ENCODE measurements around the gene SHH. TPM values are rescaled to one million over a fixed set of nuclear protein-coding genes. Genes with fewer than 3 reads are reported as not detected.

The SHH gene
- total and polyA plus RNA-seq, 9 donors: 0.33 to 0.48 TPM; not detected in 7

DNA sequence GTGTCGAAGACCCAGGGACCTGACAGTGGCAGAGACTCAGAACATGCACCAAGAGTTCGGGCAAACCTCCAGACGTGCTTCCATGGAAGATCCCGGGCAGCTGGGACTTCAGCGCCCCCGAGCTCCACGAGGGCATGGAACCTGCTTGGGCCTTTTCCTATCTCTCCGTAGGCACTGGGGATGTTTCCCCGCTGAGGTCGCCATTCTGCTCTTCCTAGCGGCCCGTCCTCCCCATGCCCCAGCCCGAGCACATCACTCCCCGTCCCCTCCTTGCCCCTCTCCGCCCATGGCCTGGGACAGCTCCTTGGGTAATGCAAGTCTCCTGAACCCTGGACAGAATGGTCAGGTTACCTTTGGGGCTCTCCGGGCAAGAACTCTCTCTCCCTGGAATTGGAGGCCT lies 32.3 kb upstream of the SHH start:
- Histone ChIP-seq H3K9me3 (no peaks in the 10 kb centered on the region), H3K36me3 (no peaks in the 10 kb centered on the region), H3K4me3 (no peak overlapping the region), H3K27ac (no peak overlapping the region), H3K27me3 (no peaks in the 10 kb centered on the region), H3K4me1 (ENCODE audit: insufficient read depth) (no peaks in the 10 kb centered on the region)
- 86 to 91% (median 87%) methylated on average over 16 of the region's 16 CpGs for WGBS, 3 donors
- no peak for TF ChIP-seq POLR2A (IDR thresholded peaks at IDR 0.05)
- TF ChIP-seq, protein P1, sequence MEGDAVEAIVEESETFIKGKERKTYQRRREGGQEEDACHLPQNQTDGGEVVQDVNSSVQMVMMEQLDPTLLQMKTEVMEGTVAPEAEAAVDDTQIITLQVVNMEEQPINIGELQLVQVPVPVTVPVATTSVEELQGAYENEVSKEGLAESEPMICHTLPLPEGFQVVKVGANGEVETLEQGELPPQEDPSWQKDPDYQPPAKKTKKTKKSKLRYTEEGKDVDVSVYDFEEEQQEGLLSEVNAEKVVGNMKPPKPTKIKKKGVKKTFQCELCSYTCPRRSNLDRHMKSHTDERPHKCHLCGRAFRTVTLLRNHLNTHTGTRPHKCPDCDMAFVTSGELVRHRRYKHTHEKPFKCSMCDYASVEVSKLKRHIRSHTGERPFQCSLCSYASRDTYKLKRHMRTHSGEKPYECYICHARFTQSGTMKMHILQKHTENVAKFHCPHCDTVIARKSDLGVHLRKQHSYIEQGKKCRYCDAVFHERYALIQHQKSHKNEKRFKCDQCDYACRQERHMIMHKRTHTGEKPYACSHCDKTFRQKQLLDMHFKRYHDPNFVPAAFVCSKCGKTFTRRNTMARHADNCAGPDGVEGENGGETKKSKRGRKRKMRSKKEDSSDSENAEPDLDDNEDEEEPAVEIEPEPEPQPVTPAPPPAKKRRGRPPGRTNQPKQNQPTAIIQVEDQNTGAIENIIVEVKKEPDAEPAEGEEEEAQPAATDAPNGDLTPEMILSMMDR (IDR thresholded peaks at IDR 0.05): no peak
- TF ChIP-seq EP300 (IDR thresholded peaks at IDR 0.05): no peak
- peak in 1 of 5 donors; percentile 8 for DNase-seq
- intact Hi-C loops (cut with DNase I): no loop called here

DNA sequence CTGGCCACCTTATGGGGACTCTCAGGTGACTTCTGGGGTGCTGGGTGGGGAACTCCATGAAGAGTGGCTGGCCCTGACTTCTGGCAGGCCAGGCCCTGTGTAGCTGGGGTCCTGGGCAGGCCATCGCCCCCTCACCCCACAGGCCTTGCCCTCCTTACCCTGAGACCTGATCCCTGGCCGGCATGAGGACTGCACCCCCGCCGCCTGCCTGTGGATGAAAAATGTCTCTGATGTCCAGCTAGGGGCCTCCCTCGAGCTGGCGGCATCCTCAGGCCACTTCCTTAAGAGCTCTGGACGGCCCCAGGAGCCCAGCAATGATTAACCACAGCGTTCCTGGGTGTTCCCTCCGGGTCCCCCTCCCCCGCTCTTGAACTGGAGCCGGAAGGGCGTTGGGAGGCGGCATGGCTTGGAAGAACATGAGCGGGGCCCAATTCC lies 31.8 kb upstream of the SHH start:
- Histone ChIP-seq H3K27me3 (no peaks in the 10 kb centered on the region), H3K36me3 (no peaks in the 10 kb centered on the region), H3K9me3 (no peaks in the 10 kb centered on the region), H3K4me3 (no peak overlapping the region), H3K4me1 (ENCODE audit: insufficient read depth) (no peaks in the 10 kb centered on the region), H3K27ac (no peak overlapping the region)
- TF ChIP-seq POLR2A (IDR thresholded peaks at IDR 0.05): no peak
- TF ChIP-seq, protein P1 (IDR thresholded peaks at IDR 0.05): no peak
- TF ChIP-seq EP300 (IDR thresholded peaks at IDR 0.05): no peak
- DNase-seq: no peak
- intact Hi-C loops (cut with DNase I): no loop called here
- 31 to 39% (median 31%) methylated on average over 14 of the region's 14 CpGs for WGBS, 3 donors

DNA sequence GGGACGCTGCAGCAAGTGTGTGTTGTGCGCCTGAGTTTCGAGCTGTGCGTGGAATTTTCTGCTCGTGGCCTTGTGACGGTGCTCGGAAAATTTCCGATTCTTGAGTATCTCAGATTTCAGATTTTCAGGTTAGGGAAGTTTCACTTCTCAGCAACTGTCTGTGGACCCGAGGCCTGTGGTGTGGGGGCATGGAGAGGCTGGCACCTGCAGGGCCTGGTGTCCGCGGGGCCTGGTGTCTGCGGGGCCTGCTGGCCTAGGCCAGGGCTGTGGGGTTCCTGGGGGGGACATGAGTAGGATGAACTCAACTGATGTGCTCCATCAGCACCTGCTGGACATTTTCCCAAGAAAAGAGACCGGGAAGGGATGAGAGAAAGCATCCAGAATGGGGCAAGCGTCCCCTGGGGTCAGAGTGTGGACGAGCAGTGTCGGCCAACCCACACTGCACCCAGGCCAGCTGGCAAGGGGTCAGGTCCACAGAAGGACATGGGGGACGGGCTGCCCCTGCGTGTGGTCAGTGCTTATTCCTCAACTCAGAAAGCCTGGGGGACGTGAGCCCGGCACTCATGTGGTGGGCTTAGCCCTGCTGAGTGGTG lies 31.3 kb upstream of the SHH start:
- Histone ChIP-seq H3K4me3 (no peak overlapping the region), H3K9me3 (no peaks in the 10 kb centered on the region), H3K4me1 (ENCODE audit: insufficient read depth) (no peaks in the 10 kb centered on the region), H3K27me3 (no peaks in the 10 kb centered on the region), H3K27ac (no peak overlapping the region), H3K36me3 (no peaks in the 10 kb centered on the region)
- peak in 1 of 5 donors; percentile 13 for DNase-seq
- TF ChIP-seq, protein P1 (IDR thresholded peaks at IDR 0.05): no peak
- no peak for TF ChIP-seq POLR2A (IDR thresholded peaks at IDR 0.05)
- TF ChIP-seq EP300 (IDR thresholded peaks at IDR 0.05): no peak
- WGBS, 3 donors: 86 to 90% (median 88%) methylated on average over 18 to 20 of the region's 20 CpGs
- intact Hi-C loops (cut with DNase I): no loop called here

DNA sequence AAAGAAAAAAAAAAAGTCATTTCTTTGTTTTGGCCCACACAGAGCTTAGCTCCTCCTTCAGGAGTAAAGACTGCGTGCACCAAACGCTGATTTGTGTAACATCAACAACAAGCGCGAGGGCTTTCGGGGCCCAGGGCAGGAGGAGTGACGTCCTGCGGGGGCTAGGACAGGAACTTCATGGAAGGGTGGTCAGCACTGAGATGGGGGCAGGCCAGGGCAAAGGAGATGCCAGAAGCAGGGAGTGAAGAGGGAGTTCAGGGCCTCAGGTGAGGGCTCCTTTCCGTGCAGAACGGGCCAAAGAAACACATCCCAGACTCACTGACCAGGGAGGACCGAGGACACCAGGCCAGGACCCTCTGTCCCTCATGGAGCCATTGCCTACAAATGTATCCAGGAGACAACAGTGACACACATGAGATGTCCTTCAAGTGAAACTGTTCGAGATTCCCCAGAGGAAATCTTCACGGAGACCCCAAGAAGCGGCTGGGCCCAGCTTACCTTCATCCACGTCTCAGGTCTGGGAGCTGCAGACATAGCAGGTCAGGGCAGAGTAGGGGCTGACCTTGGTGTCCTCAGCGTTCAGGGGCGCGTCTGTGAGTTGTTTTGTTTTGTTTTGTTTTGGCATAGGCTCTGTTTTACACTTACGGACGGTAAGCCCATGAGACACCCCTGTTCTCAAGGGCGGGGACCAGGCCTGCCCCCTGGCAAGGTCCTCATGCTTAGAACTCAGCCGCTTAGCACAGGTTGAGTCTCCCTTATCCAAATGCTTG lies 30.4 kb upstream of the SHH start:
- TF ChIP-seq EP300 (IDR thresholded peaks at IDR 0.05): no peak
- 70 to 80% (median 71%) methylated on average over 21 of the region's 21 CpGs for WGBS, 3 donors
- Histone ChIP-seq H3K27ac (no peak overlapping the region), H3K27me3 (no peaks in the 10 kb centered on the region), H3K36me3 (no peaks in the 10 kb centered on the region), H3K9me3 (no peaks in the 10 kb centered on the region), H3K4me1 (ENCODE audit: insufficient read depth) (no peaks in the 10 kb centered on the region), H3K4me3 (no peak overlapping the region)
- DNase-seq: peak in 1 of 5 donors; percentile 14
- intact Hi-C loops (cut with DNase I): no loop called here

- Histone ChIP-seq H3K4me3 (no peak overlapping the region), H3K4me1 (ENCODE audit: insufficient read depth) (no peaks in the 10 kb centered on the region), H3K27me3 (no peaks in the 10 kb centered on the region), H3K36me3 (no peaks in the 10 kb centered on the region), H3K9me3 (no peaks in the 10 kb centered on the region), H3K27ac (no peak overlapping the region)
- TF ChIP-seq EP300 (IDR thresholded peaks at IDR 0.05): no peak
- TF ChIP-seq POLR2A (IDR thresholded peaks at IDR 0.05): no peak
- TF ChIP-seq, protein P1 (IDR thresholded peaks at IDR 0.05): no peak
- 82 to 91% (median 82%) methylated on average over 8 of the region's 8 CpGs for WGBS, 3 donors
- no peak for DNase-seq
- intact Hi-C loops (cut with DNase I): no loop called here
Measured at GRCh38 chr7:155840909-155841308, 28.6 kb upstream of the SHH start.
